Bronchial epithelial cell (primary cell): ENCODE data around the gene CTBP1. TPM values are rescaled to one million over a fixed set of nuclear protein-coding genes. Genes with fewer than 3 reads are reported as not detected.

ENCODE experiments used
- DNase-seq: peaks from one replicate; pipeline ENCODE4 v3.0.0-alpha.2; 2010; ENCODE audit warnings: low read depth
- FAIRE-seq: peaks from 2 replicates; lab custom pipeline; 2011; peaks lifted over from hg19 to GRCh38; lab: Jason Lieb, UNC
- H3K27me3 ChIP-seq: 2 replicates; pipeline ENCODE4 v1.5.1; 2011; ENCODE audit warnings: low read length; ENCODE audit not compliant: control insufficient read depth, insufficient read depth
- H3K36me3 ChIP-seq: 2 replicates; pipeline ENCODE4 v1.5.1; 2011; ENCODE audit warnings: low read length; ENCODE audit not compliant: control insufficient read depth, insufficient read depth
- H3K4me3 ChIP-seq: 2 replicates; pipeline ENCODE4 v1.5.1; 2011; ENCODE audit warnings: mild to moderate bottlenecking, low read depth, low read length, control low read depth
- total RNA-seq: library from RNA; depleted of rRNA; stranded (reverse); fragments of >200 nt; gene quantifications from 2 replicates; pipeline ENCODE4 v1.2.1, GENCODE V29; 2014
- TF ChIP-seq, protein P1 (sequence below): IDR thresholded peaks from 2 replicates; pipeline ENCODE4 v1.5.1; 2011; ENCODE audit warnings: mild to moderate bottlenecking, moderate library complexity, low read length, control low read depth, inconsistent platforms; ENCODE audit not compliant: insufficient read depth, severe bottlenecking

Gene CTBP1
- total RNA-seq, 1 donor from 2014 or later = 173 TPM

DNA sequence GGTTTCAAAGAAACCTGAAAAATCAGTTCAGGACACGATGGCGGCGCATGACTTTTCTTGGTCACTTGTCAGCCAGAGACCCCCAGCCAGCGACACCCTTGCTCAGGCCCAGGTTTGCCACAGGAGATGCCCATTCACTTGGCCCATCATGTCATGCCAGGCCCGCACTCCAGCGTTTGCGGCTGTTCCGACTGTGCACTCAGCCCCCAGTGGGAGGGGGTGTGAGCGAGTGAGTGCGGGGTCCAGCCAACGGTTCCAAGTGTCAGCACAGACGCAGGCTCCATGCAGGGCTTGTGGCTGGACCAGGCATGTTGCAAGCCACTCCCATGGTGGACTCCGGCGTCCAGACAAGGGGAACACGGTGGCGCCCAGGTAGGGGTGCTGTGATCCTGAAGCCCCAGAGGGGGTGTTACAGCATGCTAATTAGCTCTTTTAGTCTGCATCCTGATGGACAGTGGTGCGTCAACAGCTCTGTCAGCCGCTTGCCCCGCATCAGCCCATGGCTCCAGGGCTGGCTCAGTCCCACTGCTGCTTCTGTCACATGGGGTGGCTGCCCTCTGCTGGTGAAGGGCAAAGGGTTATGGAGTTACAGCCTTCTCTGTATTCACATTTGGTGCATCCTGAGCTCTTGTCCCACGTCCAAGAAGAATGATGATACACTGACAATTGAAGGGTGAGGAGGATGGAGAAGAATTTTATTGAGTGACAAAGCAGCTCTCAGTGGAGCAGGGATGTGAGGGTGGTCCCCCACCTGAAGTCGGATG is 37.0 kb upstream of the CTBP1 start:
- no peak overlapping the region for H3K4me3 ChIP-seq
- FAIRE-seq = no peak
- H3K36me3 ChIP-seq = no peaks in the 10 kb centered on the region
- H3K27me3 ChIP-seq = no peaks in the 10 kb centered on the region
- TF ChIP-seq, protein P1, sequence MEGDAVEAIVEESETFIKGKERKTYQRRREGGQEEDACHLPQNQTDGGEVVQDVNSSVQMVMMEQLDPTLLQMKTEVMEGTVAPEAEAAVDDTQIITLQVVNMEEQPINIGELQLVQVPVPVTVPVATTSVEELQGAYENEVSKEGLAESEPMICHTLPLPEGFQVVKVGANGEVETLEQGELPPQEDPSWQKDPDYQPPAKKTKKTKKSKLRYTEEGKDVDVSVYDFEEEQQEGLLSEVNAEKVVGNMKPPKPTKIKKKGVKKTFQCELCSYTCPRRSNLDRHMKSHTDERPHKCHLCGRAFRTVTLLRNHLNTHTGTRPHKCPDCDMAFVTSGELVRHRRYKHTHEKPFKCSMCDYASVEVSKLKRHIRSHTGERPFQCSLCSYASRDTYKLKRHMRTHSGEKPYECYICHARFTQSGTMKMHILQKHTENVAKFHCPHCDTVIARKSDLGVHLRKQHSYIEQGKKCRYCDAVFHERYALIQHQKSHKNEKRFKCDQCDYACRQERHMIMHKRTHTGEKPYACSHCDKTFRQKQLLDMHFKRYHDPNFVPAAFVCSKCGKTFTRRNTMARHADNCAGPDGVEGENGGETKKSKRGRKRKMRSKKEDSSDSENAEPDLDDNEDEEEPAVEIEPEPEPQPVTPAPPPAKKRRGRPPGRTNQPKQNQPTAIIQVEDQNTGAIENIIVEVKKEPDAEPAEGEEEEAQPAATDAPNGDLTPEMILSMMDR = peak; percentile 11
- DNase-seq = no peak

DNA sequence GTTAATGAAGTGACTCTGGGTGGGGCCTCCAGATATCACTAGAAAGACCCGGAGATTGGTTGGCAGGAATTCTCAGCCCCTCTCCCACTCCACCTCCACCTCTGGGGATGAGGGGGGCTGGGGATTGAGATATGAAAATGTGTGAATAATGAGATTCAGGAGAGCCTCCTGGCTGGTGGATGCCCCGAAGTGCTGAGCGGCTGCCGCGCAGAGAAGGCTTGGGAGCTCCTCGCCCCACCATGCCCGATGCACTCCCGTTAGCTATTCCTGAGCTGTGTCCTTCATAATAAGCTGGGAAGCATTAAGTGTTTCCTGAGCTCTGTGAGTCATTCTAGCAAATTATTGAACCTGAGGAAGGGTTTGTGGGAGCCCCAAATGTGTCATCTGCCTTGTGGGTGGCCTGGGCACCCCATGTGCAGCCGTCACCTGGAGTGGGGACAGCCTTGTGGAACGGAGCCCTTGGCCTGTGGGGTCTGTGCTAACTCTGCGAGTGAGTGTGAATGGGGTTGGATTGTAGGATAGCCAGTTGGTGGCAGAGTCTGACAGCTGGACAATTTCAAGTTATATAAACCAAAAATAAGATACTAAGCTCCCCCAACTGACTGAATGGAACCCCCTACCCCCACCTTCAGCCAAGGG is 36.3 kb upstream of the CTBP1 start:
- no peak for DNase-seq
- H3K27me3 ChIP-seq = no peaks in the 10 kb centered on the region
- H3K36me3 ChIP-seq = no peaks in the 10 kb centered on the region
- no peak overlapping the region for H3K4me3 ChIP-seq
- TF ChIP-seq, protein P1 = no peak
- FAIRE-seq = no peak

DNA sequence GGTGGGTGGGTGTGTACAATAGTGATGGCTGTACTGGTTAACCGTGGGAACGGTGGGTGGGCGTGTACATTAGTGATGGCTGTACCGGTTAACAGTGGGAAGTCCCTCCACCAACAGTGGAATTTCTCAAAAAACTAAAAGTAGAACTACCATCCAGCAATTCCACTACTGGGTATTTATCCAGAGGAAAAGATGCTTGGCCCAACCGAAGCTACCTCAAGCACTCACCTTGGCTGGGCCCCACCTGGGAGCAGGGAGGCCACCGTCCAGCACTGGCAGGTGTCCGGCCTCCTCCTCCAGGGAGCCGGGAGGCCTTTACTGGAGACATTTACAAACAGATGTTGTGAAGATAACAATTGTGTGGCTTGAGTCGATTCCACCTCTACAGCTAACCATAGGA is 34.8 kb upstream of the CTBP1 start:
- Histone ChIP-seq H3K36me3 (no peaks in the 10 kb centered on the region), H3K4me3 (no peak overlapping the region), H3K27me3 (no peaks in the 10 kb centered on the region)
- TF ChIP-seq, protein P1 = no peak
- no peak for FAIRE-seq
- no peak for DNase-seq

DNA sequence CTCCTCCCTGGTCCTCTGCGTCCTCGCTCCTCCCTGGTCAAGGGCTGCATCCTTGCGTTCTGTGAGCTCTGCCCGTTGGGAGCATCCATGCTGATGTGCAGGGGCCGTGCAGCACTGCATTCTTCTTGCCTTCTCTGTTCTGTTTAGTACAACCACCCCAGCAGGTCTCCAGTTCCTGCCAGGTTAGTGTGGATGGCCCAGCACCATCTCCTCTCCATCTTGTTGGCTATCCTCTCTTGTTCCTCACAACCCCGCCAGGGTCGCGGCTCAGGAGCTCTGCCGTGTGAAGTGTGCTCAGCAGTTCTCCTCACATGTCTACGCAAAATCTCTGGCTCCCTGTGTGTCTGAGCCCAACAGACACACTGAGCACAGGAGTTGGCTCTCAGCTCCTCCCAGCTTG is 30.3 kb upstream of the CTBP1 start:
- no peak for DNase-seq
- H3K36me3 ChIP-seq = no peaks in the 10 kb centered on the region
- no peak overlapping the region for H3K4me3 ChIP-seq
- FAIRE-seq = no peak
- TF ChIP-seq, protein P1 = no peak
- H3K27me3 ChIP-seq = no peaks in the 10 kb centered on the region

DNA sequence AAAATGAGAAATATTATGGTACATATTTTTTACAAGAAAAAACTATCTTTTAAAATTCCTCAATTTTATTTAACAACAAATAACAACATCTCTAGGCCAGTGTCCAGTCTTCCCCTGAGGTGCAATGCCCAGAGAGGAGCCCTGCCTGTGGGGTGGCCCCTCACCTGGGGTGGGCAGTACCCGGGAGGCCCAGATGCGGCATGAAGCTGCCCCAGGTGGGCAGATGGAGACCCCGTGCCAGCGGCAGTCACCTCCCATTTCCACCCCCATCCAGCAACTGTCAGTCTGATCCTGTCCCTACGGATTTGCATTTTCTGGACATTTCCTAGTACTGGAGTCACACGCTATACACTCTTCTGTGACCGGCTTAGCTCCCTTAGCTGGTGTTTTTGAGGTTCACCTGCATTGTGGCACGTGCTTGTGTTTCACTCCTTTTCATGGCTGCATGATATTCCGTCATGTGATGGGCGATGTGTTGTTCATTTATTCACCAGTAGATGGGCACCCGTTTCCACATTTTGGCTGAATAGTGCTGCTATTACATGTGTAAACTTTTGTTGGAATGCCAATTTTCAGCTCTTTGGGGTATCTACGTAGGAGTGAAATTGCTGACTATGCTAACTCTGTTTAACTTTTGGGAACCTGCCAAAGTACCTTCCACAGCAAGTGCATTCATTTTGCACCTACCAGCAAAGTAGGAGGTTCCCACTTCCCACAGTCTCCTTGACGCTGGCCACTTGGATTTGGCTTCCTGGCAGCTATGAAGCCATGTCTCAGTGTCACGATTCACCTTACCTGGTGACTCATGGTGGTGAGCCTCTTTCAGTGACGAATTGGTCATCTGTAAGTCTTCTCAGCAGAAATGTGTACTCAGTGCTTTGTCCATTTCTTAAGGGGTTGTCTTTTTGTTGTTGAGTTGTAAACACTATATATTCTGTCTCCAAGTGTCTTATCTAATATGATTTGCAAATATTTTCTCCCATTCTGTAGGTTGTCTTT is 29.0 kb upstream of the CTBP1 start:
- Histone ChIP-seq H3K4me3 (no peak overlapping the region), H3K36me3 (no peaks in the 10 kb centered on the region), H3K27me3 (no peaks in the 10 kb centered on the region)
- FAIRE-seq = no peak
- TF ChIP-seq, protein P1 = no peak
- DNase-seq = peak; percentile 50
